Kidney (tissue), 14 donors: ENCODE results near the gene LY6G6D. TPM values are rescaled to one million over a fixed set of nuclear protein-coding genes. Genes with fewer than 3 reads are reported as not detected.

ENCODE experiments used
- DNase-seq, 5 donors: peaks; one replicate each; pipeline ENCODE4 v3.0.0-alpha.2; 2013 to 2020
- FAIRE-seq: peaks from 2 replicates; lab custom pipeline; 2012; peaks lifted over from hg19 to GRCh38; lab: Jason Lieb, UNC
- H3K27ac ChIP-seq, 2 donors: one replicate each; pipeline ENCODE4 v1.7.0; 2013; ENCODE audit warnings: low read depth in 2 of 2, low read length in 2 of 2, inconsistent platforms in 1 of 2
- H3K27me3 ChIP-seq: one replicate; pipeline ENCODE4 v1.7.1; 2013; ENCODE audit warnings: low read length, inconsistent platforms; ENCODE audit not compliant: control insufficient read depth, insufficient read depth
- H3K36me3 ChIP-seq, 3 donors: one replicate each; pipeline versions ENCODE4 v1.7.0 to v1.7.1; 2013; ENCODE audit warnings: low read length in 3 of 3, control low read depth in 1 of 3, inconsistent platforms in 1 of 3; ENCODE audit not compliant: insufficient read depth in 3 of 3, control insufficient read depth in 2 of 3
- H3K4me1 ChIP-seq, 3 donors: one replicate each; pipeline versions ENCODE4 v1.7.0 to v1.7.1; 2013; ENCODE audit warnings: low read length in 3 of 3, inconsistent platforms in 1 of 3, low read depth in 1 of 3; ENCODE audit not compliant: control insufficient read depth in 2 of 3, insufficient read depth in 2 of 3
- H3K4me3 ChIP-seq, 3 donors: one replicate each; pipeline versions ENCODE4 v1.7.0 to v1.8.1; 2013; ENCODE audit warnings: low read length in 3 of 3, control low read depth in 1 of 3, inconsistent platforms in 1 of 3
- H3K9ac ChIP-seq, 3 donors: one replicate each; pipeline versions ENCODE4 v1.7.0 to v1.7.1; 2013; ENCODE audit warnings: low read length in 3 of 3, control low read depth in 1 of 3, inconsistent platforms in 1 of 3
- H3K9me3 ChIP-seq, 3 donors: one replicate each; pipeline versions ENCODE4 v1.7.0 to v1.7.1; 2013; ENCODE audit warnings: low read length in 3 of 3, control low read depth in 1 of 3, inconsistent platforms in 1 of 3; ENCODE audit not compliant: control insufficient read depth in 2 of 3, insufficient read depth in 1 of 3
- intact Hi-C: fragments of 100-400 bp; cut with DNase I; formaldehyde crosslinking; loops from one replicate; pipeline ENCODE4 v1.11.1; 2022
- polyA plus RNA-seq: library from polyadenylated mRNA; stranded (reverse); fragments of 350-450 nt; fragmentation: Illumina TruSeq; extraction: RNeasy Lipid Tissue Mini Kit (QIAGEN cat#74804); gene quantifications from one replicate; pipeline ENCODE4 v1.2.3, GENCODE V29; 2014; ENCODE audit warnings: low read depth, low replicate concordance; ENCODE audit not compliant: insufficient read depth
- total RNA-seq: library from RNA; stranded (reverse); fragmentation: NEBNext Ultra II Directional; extraction: Animal tissue kit (Norgen Biotek cat#: 25700); gene quantifications from one replicate; pipeline ENCODE4 v1.2.1, GENCODE V29; 2021
- TF ChIP-seq, protein P1 (sequence below): IDR thresholded peaks from 3 replicates; pipeline ENCODE4 v1.5.1; 2012; ENCODE audit warnings: mild to moderate bottlenecking, moderate library complexity, borderline replicate concordance; ENCODE audit not compliant: insufficient read depth; ENCODE audit errors: extremely low read depth
- donor health status: control.
- donor health status: control.
- donor health status: control.
- donor health status: control.
- donor health status: control.
- donor health status: DM: yes; HTN: yes; CAD: no.
- donor health status: Normal renal cell carcinoma (clear cell type).

LY6G6D gene
- total and polyA plus RNA-seq, 2 donors from 2014 or later: not detected

DNA sequence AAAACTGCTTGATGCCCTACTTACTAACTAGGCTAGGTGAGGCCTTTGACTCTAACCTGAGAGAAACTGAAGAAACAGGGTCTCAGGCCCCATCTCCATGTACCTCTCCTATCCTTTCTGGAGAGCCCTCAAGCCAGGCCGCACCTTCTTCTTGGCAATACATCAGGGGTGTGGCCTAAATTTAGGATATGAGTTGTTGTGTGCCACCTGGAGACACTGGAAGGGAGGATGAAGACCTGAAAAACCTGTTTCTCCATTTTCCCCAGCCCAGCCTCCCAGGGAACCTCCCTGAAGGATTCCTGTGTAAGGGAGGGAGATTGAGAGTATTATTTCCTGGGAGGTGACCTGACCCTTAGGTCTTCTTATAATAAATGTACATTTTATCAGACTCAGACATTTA lies 3.1 kb downstream of the LY6G6D start:
- TF ChIP-seq, protein P1, sequence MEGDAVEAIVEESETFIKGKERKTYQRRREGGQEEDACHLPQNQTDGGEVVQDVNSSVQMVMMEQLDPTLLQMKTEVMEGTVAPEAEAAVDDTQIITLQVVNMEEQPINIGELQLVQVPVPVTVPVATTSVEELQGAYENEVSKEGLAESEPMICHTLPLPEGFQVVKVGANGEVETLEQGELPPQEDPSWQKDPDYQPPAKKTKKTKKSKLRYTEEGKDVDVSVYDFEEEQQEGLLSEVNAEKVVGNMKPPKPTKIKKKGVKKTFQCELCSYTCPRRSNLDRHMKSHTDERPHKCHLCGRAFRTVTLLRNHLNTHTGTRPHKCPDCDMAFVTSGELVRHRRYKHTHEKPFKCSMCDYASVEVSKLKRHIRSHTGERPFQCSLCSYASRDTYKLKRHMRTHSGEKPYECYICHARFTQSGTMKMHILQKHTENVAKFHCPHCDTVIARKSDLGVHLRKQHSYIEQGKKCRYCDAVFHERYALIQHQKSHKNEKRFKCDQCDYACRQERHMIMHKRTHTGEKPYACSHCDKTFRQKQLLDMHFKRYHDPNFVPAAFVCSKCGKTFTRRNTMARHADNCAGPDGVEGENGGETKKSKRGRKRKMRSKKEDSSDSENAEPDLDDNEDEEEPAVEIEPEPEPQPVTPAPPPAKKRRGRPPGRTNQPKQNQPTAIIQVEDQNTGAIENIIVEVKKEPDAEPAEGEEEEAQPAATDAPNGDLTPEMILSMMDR: no peak
- FAIRE-seq (no peak), DNase-seq (no peak)
- intact Hi-C loops: no loop called here
- H3K9me3 ChIP-seq: no peaks in the 10 kb centered on the region
- H3K4me3 ChIP-seq: no peak overlapping the region
- H3K36me3 ChIP-seq: no peaks in the 10 kb centered on the region
- H3K9ac ChIP-seq: no peak overlapping the region
- H3K4me1 ChIP-seq: no peaks in the 10 kb centered on the region
- no peaks in the 10 kb centered on the region for H3K27me3 ChIP-seq
- no peak overlapping the region for H3K27ac ChIP-seq

DNA sequence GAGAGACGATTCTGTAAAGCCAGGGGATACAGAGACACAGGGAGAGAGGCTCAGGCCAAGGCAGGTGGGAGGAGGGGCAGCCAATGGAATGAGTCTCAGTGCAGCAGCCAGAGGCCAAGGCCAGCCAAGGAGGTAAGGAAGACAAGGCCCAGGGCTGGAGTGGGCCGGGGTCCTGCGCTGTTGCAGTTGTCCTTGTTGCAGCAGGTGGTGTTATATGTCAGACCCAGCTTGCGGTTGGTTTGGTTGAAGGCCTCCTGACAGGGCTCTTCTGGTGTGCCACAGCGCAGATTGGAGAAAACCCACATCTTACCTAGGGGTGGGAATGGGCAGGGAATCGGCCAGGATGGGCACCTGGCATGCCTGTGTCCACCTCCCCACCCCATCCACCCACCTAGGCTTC lies 3.9 kb downstream of the LY6G6D start:
- no peak for DNase-seq
- intact Hi-C loops: no loop called here
- Histone ChIP-seq H3K4me3 (no peak overlapping the region), H3K9ac (no peak overlapping the region), H3K27me3 (no peaks in the 10 kb centered on the region), H3K36me3 (no peaks in the 10 kb centered on the region), H3K27ac (no peak overlapping the region), H3K9me3 (no peaks in the 10 kb centered on the region), H3K4me1 (no peaks in the 10 kb centered on the region)
- no peak for FAIRE-seq
- TF ChIP-seq, protein P1: no peak

DNA sequence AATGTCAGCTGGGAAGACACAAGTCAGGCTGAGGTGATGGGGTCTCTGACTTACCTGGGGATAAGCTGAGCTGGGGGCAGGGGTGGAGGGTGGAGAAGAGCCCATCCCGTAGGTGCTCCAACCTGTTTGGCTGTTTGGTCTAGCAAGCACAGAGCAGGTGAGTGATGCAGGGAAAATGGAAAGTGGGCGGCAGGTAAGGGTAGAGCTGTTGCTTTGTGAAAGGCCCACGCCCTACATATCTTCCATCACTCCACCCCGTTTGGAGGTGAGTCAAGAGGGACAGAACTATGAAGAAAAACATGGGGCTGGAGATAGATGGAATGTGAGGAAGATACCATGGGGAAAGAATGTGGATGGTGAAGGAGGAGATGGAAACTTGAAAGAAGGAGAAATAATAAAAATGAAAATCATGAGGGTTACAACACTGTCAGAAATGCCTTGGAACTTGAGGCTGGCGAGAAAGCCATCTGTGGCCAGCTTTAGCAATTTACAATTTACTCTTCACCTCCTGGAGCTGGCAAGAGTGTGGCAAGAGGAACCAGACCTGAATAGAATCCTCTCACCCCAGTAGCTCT lies 5.1 kb downstream of the LY6G6D start:
- no peaks in the 10 kb centered on the region for H3K27me3 ChIP-seq
- H3K4me3 ChIP-seq: no peak overlapping the region
- intact Hi-C loops: no loop called here
- H3K36me3 ChIP-seq: no peaks in the 10 kb centered on the region
- no peak for FAIRE-seq
- TF ChIP-seq, protein P1: no peak
- H3K9me3 ChIP-seq: no peaks in the 10 kb centered on the region
- H3K9ac ChIP-seq: no peak overlapping the region
- no peak overlapping the region for H3K27ac ChIP-seq
- H3K4me1 ChIP-seq: no peaks in the 10 kb centered on the region
- no peak for DNase-seq
